Natural killer cell (primary cell): ENCODE data around the gene NUAK1. TPM values are rescaled to one million over a fixed set of nuclear protein-coding genes. Genes with fewer than 3 reads are reported as not detected.

Source experiments
- ATAC-seq, 3 donors: fragments of 150-1000 bp in 2 of 3; fragments of 200-7000 bp in 1 of 3; cut with Tn5 transposase; 1 replicate in 1 of 3; 2 replicates in 2 of 3; pipeline ENCODE4 v1.10.0; 2021; ENCODE audit warnings: mild to moderate bottlenecking in 2 of 3, moderate library complexity in 2 of 3
- DNase-seq, 2 donors: peaks; one replicate each; pipeline versions ENCODE4 v3.0.0 to v3.0.0-alpha.2; 2013 to 2021; ENCODE audit warnings: mixed read lengths in 1 of 2
- H3K27ac ChIP-seq: one replicate; pipeline ENCODE4 v1.5.1; 2013; ENCODE audit warnings: mild to moderate bottlenecking, low read length
- H3K27me3 ChIP-seq: one replicate; pipeline ENCODE4 v1.6.1; 2013; ENCODE audit warnings: low read length; ENCODE audit not compliant: control insufficient read depth, insufficient read depth
- H3K36me3 ChIP-seq: one replicate; pipeline ENCODE4 v1.6.1; 2013; ENCODE audit warnings: low read length; ENCODE audit not compliant: control insufficient read depth, insufficient read depth
- H3K4me1 ChIP-seq: one replicate; pipeline ENCODE4 v1.6.1; 2013; ENCODE audit warnings: low read length; ENCODE audit not compliant: control insufficient read depth, insufficient read depth
- H3K4me3 ChIP-seq: one replicate; pipeline ENCODE4 v1.5.1; 2013; ENCODE audit warnings: low read length
- H3K9me3 ChIP-seq: one replicate; pipeline ENCODE4 v1.6.1; 2013; ENCODE audit warnings: low read length; ENCODE audit not compliant: control insufficient read depth, insufficient read depth
- H3K27ac Mint-ChIP-seq, 2 donors: one replicate each; pipeline ENCODE4 v1.8.0; 2022; ENCODE audit warnings: mild to moderate bottlenecking in 2 of 2, mixed read lengths in 2 of 2, moderate library complexity in 1 of 2
- H3K27me3 Mint-ChIP-seq, 2 donors: one replicate each; pipeline ENCODE4 v1.8.0; 2022; ENCODE audit warnings: low read depth in 2 of 2, mixed read lengths in 2 of 2
- H3K36me3 Mint-ChIP-seq: one replicate; pipeline ENCODE4 v1.8.0; 2022; ENCODE audit warnings: mixed read lengths
- H3K4me1 Mint-ChIP-seq, 2 donors: one replicate each; pipeline ENCODE4 v1.8.0; 2022; ENCODE audit warnings: mixed read lengths in 2 of 2
- H3K4me3 Mint-ChIP-seq: one replicate; pipeline ENCODE4 v1.8.0; 2022; ENCODE audit warnings: mild to moderate bottlenecking, moderate library complexity, mixed read lengths
- H3K9me3 Mint-ChIP-seq, 2 donors: one replicate each; pipeline ENCODE4 v1.8.0; 2022; ENCODE audit warnings: mixed read lengths in 2 of 2
- CTCF ChIP-seq: fragments of 200-600 bp; IDR thresholded peaks from one replicate; pipeline ENCODE4 v1.8.0; 2022; ENCODE audit warnings: antibody characterized with exemption
- WGBS: methylation state at CpG from one replicate; pipeline ENCODE4 v1.1.7; 2013; ENCODE audit warnings: missing lambda C conversion rate; ENCODE audit not compliant: insufficient coverage; 5-methylcytosine and 5-hydroxymethylcytosine counted together
- intact Hi-C: fragments of 100-400 bp; cut with micrococcal nuclease; formaldehyde crosslinking; loops from one replicate; pipeline ENCODE4 v1.14.2; 2022
- total RNA-seq, 4 donors: library from RNA; stranded (reverse); fragments of 120-200 nt in 1 of 4; gene quantifications; one replicate each; pipeline versions ENCODE4 v1.2.3 to v1.2.4, GENCODE V29; 2013 to 2022

The NUAK1 gene
- total RNA-seq, 3 donors from 2014 or later (not counting 1 experiment from before 2014, with no cell fraction given), result 1.4 to 10.9 (median 3.4) TPM

- H3K9me3 Mint-ChIP-seq, result no peaks in the 10 kb centered on the region
- Histone ChIP-seq H3K4me1 (no peaks in the 10 kb centered on the region), H3K36me3 (no peaks in the 10 kb centered on the region), H3K27me3 (no peaks in the 10 kb centered on the region), H3K27ac (no peak overlapping the region), H3K4me3 (no peak overlapping the region), H3K9me3 (no peaks in the 10 kb centered on the region)
- no peak overlapping the region for H3K4me3 Mint-ChIP-seq
- no peak overlapping the region for H3K27ac Mint-ChIP-seq
- H3K36me3 Mint-ChIP-seq, result no peaks in the 10 kb centered on the region
- no peak for ATAC-seq
- WGBS, result 83% methylated on average over 7 of the region's 7 CpGs
- no peak for DNase-seq
- intact Hi-C loops, result no loop called here
- H3K4me1 Mint-ChIP-seq, result no peaks in the 10 kb centered on the region
- no peak for TF ChIP-seq CTCF
- H3K27me3 Mint-ChIP-seq, result peaks cover 0 to 10% of the 10 kb centered on the region in 2 donors
These were observed 74.7 kb downstream of the NUAK1 start for GRCh38 chr12:106063826-106064720.

- no peaks in the 10 kb centered on the region for H3K36me3 ChIP-seq
- no peak for ATAC-seq
- H3K27me3 ChIP-seq, result no peaks in the 10 kb centered on the region
- Mint-ChIP-seq H3K9me3 (no peaks in the 10 kb centered on the region), H3K36me3 (no peaks in the 10 kb centered on the region), H3K4me3 (no peak overlapping the region), H3K27me3 (peaks cover 0 to 10% of the 10 kb centered on the region in 2 donors), H3K4me1 (no peaks in the 10 kb centered on the region), H3K27ac (no peak overlapping the region)
- no peaks in the 10 kb centered on the region for H3K4me1 ChIP-seq
- H3K27ac ChIP-seq, result no peak overlapping the region
- TF ChIP-seq CTCF, result no peak
- no peaks in the 10 kb centered on the region for H3K9me3 ChIP-seq
- intact Hi-C loops, result no loop called here
- 88% methylated on average over 5 of the region's 5 CpGs for WGBS
- H3K4me3 ChIP-seq, result no peak overlapping the region
- no peak for DNase-seq
These were observed 76.1 kb downstream of the NUAK1 start for GRCh38 chr12:106062693-106063092.

- H3K27me3 ChIP-seq, result no peaks in the 10 kb centered on the region
- Mint-ChIP-seq H3K27me3 (peaks cover 6 to 7% of the 10 kb centered on the region in 2 donors), H3K4me1 (no peaks in the 10 kb centered on the region), H3K9me3 (peaks cover 3% of the 10 kb centered on the region in 2 donors), H3K4me3 (no peak overlapping the region), H3K27ac (no peak overlapping the region), H3K36me3 (peaks cover 8% of the 10 kb centered on the region)
- no peak for TF ChIP-seq CTCF
- H3K27ac ChIP-seq, result no peak overlapping the region
- WGBS, result 82% methylated on average over 4 of the region's 4 CpGs
- intact Hi-C loops, result no loop called here
- no peaks in the 10 kb centered on the region for H3K4me1 ChIP-seq
- no peak overlapping the region for H3K4me3 ChIP-seq
- no peaks in the 10 kb centered on the region for H3K36me3 ChIP-seq
- ATAC-seq (no peak), DNase-seq (no peak)
- H3K9me3 ChIP-seq, result no peaks in the 10 kb centered on the region
These were observed 80.2 kb downstream of the NUAK1 start for GRCh38 chr12:106058256-106059182.
